CD4-positive, CD25-positive, alpha-beta regulatory T cell (primary cell): ENCODE data around the gene RBAK. TPM values are rescaled to one million over a fixed set of nuclear protein-coding genes. Genes with fewer than 3 reads are reported as not detected.
A peak's percentile ranks its signal among the peaks of the same experiment; 100 is the strongest.
"Not testable (repeated sequence)": the region's sequence is repeated elsewhere in the genome, so short reads cannot be mapped to it uniquely, and the experiment has no call there.

ENCODE experiments used
- ATAC-seq, 2 donors: fragments of 150-1000 bp; cut with Tn5 transposase; one replicate each; pipeline ENCODE4 v1.10.0; 2021; ENCODE audit warnings: low read depth in 2 of 2, moderate number of reproducible peaks in 2 of 2, moderate library complexity in 1 of 2
- DNase-seq, 3 donors: peaks; one replicate each; pipeline versions ENCODE4 v3.0.0 to v3.0.0-alpha.2; 2012 to 2022; ENCODE audit warnings: mixed read lengths in 1 of 3
- H3K27ac ChIP-seq: one replicate; pipeline ENCODE4 v1.7.0; 2013; ENCODE audit warnings: mild to moderate bottlenecking, low read length; ENCODE audit not compliant: insufficient read depth, poor library complexity, severe bottlenecking
- H3K27me3 ChIP-seq: one replicate; pipeline ENCODE4 v1.7.0; 2013; ENCODE audit warnings: low read length; ENCODE audit not compliant: control insufficient read depth, insufficient read depth
- H3K36me3 ChIP-seq: one replicate; pipeline ENCODE4 v1.7.0; 2013; ENCODE audit warnings: mild to moderate bottlenecking, low read length, moderate library complexity; ENCODE audit not compliant: control insufficient read depth, insufficient read depth
- H3K4me1 ChIP-seq: 2 replicates; pipeline ENCODE4 v1.7.0; 2013; ENCODE audit warnings: mild to moderate bottlenecking, low read length; ENCODE audit not compliant: insufficient read depth, control insufficient read depth, poor library complexity, severe bottlenecking
- H3K4me3 ChIP-seq: one replicate; pipeline ENCODE4 v1.7.0; 2013; ENCODE audit warnings: low read depth, mild to moderate bottlenecking, low read length, moderate library complexity
- H3K9me3 ChIP-seq, 2 experiments: 1 replicate in 1 of 2; 2 replicates in 1 of 2; pipeline ENCODE4 v1.7.0; 2013; ENCODE audit warnings: low read length in 2 of 2, mild to moderate bottlenecking in 1 of 2, moderate library complexity in 1 of 2; ENCODE audit not compliant: control insufficient read depth in 2 of 2
- H3K27ac Mint-ChIP-seq, 3 donors: one replicate each; pipeline ENCODE4 v1.8.0; 2020 to 2022; ENCODE audit warnings: mild to moderate bottlenecking in 3 of 3, mixed read lengths in 3 of 3, moderate library complexity in 2 of 3
- H3K27me3 Mint-ChIP-seq: one replicate; pipeline ENCODE4 v1.8.0; 2022; ENCODE audit warnings: mild to moderate bottlenecking, mixed read lengths
- H3K36me3 Mint-ChIP-seq: one replicate; pipeline ENCODE4 v1.8.0; 2020; ENCODE audit warnings: mixed read lengths
- H3K4me1 Mint-ChIP-seq, 4 donors: one replicate each; pipeline ENCODE4 v1.8.0; 2020 to 2022; ENCODE audit warnings: mixed read lengths in 4 of 4, mild to moderate bottlenecking in 1 of 4
- H3K4me3 Mint-ChIP-seq, 4 donors: one replicate each; pipeline ENCODE4 v1.8.0; 2020 to 2022; ENCODE audit warnings: mild to moderate bottlenecking in 4 of 4, mixed read lengths in 4 of 4, moderate library complexity in 3 of 4
- H3K9me3 Mint-ChIP-seq, 7 donors: one replicate each; pipeline ENCODE4 v1.8.0; 2020 to 2022; ENCODE audit warnings: mixed read lengths in 7 of 7, mild to moderate bottlenecking in 3 of 7, moderate library complexity in 2 of 7
- polyA plus RNA-seq, 4 donors: library from polyadenylated mRNA; unstranded; fragments of 300-500 nt; fragmentation: Illumina TruSeq; gene quantifications; one replicate each; pipeline ENCODE4 v1.2.3, GENCODE V29; 2021
- total RNA-seq: library from RNA; stranded (reverse); gene quantifications from one replicate; pipeline ENCODE4 v1.2.3, GENCODE V29; 2022

Gene RBAK
- total and polyA plus RNA-seq, 5 donors from 2014 or later = 3.2 to 16.4 (median 4.5) TPM

DNA sequence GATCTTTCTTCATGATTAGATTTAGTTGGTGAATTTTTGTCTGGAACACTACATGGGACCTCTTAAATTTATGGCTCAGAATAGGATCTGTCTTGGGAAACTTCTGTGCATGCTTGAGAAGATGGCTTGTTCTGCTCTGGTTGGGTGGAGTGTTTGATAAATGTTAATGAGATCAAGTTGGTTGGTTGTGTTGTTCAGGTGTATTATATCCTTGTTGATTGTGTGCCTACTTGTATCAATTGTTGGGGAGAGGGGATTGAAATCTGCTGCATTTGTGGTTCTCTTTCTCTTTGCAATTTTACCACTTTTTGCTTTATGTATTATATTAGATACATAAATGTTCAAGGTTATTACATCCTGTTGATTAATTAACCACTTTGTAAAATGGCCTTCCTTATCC is 6.1 kb downstream of the RBAK start:
- H3K27me3 Mint-ChIP-seq, H3K27ac Mint-ChIP-seq, ATAC-seq, DNase-seq, H3K27me3 ChIP-seq, H3K27ac ChIP-seq, H3K4me1 ChIP-seq: not testable (repeated sequence)
- Histone ChIP-seq H3K4me3 (peak overlapping the region; percentile 26), H3K36me3 (peaks cover 70% of the 10 kb centered on the region), H3K9me3 (peaks cover 28 to 45% of the 10 kb centered on the region in 2 experiments)
- peaks cover 4 to 48% (median 32%) of the 10 kb centered on the region in 4 donors for H3K4me1 Mint-ChIP-seq
- H3K36me3 Mint-ChIP-seq = peaks cover 72% of the 10 kb centered on the region
- peak overlapping the region in 2 of 4 donors; percentile 16 to 63 for H3K4me3 Mint-ChIP-seq
- peaks cover 4 to 47% (median 22%) of the 10 kb centered on the region in 7 donors for H3K9me3 Mint-ChIP-seq

DNA sequence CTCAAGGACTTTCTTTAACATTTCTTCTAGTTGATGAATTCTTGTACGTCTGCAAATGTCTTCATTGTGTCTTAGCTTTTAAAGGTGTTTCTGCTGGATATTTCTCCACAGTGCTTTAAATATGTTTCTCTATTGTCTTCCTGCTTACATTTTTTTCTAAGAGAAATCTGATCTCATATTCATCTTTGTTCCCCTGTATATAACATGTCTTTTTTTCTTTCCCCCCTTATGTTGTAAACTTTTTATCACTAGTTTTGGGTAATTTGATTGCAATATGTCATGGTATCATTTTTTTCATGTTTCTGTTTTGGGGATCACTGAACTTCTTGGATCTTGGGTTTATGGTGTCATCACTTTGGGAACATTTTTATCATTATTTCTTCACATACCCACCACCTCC is 7.5 kb downstream of the RBAK start:
- no peaks in the 10 kb centered on the region for H3K27me3 ChIP-seq
- ATAC-seq = no peak
- peak overlapping the region in 2 of 4 donors; percentile 10 to 41 for H3K4me3 Mint-ChIP-seq

DNA sequence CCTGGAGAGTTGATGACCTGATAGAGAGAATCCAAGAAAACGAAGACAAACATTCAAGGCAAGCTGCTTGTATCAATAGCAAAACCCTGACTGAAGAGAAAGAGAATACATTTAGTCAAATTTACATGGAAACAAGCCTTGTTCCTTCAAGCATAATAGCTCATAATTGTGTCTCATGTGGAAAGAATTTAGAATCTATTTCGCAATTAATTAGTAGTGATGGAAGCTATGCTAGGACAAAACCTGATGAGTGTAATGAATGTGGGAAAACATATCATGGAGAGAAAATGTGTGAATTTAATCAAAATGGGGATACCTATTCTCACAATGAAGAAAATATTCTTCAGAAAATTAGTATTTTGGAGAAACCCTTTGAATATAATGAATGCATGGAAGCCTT is 18.0 kb downstream of the RBAK start:
- Mint-ChIP-seq H3K9me3 (peaks cover 2 to 89% (median 56%) of the 10 kb centered on the region in 7 donors), H3K27me3 (no peaks in the 10 kb centered on the region), H3K27ac (no peak overlapping the region), H3K4me1 (peaks cover 0 to 1% (median 0%) of the 10 kb centered on the region in 4 donors), H3K36me3 (peaks cover 72% of the 10 kb centered on the region), H3K4me3 (peak overlapping the region in 1 of 4 donors; percentile 9)
- DNase-seq (no peak), ATAC-seq (no peak)
- Histone ChIP-seq H3K9me3 (peaks cover 88 to 100% of the 10 kb centered on the region in 2 experiments), H3K36me3 (peaks cover 63% of the 10 kb centered on the region), H3K4me1 (no peaks in the 10 kb centered on the region), H3K4me3 (peak overlapping the region; percentile 5), H3K27ac (no peak overlapping the region), H3K27me3 (no peaks in the 10 kb centered on the region)

More for the DNA sequence above, 7.5 kb downstream of the RBAK start:
- H3K4me3 ChIP-seq = no peak overlapping the region
- no peak for DNase-seq
- H3K36me3 Mint-ChIP-seq = peaks cover 85% of the 10 kb centered on the region
- H3K9me3 Mint-ChIP-seq = peaks cover 4 to 59% (median 26%) of the 10 kb centered on the region in 7 donors
- H3K36me3 ChIP-seq = peaks cover 84% of the 10 kb centered on the region
- no peaks in the 10 kb centered on the region for H3K27me3 Mint-ChIP-seq
- H3K4me1 ChIP-seq = no peaks in the 10 kb centered on the region
- H3K9me3 ChIP-seq = peaks cover 35 to 51% of the 10 kb centered on the region in 2 experiments
- H3K4me1 Mint-ChIP-seq = peaks cover 4 to 43% (median 26%) of the 10 kb centered on the region in 4 donors
- no peak overlapping the region for H3K27ac Mint-ChIP-seq
- no peak overlapping the region for H3K27ac ChIP-seq

DNA sequence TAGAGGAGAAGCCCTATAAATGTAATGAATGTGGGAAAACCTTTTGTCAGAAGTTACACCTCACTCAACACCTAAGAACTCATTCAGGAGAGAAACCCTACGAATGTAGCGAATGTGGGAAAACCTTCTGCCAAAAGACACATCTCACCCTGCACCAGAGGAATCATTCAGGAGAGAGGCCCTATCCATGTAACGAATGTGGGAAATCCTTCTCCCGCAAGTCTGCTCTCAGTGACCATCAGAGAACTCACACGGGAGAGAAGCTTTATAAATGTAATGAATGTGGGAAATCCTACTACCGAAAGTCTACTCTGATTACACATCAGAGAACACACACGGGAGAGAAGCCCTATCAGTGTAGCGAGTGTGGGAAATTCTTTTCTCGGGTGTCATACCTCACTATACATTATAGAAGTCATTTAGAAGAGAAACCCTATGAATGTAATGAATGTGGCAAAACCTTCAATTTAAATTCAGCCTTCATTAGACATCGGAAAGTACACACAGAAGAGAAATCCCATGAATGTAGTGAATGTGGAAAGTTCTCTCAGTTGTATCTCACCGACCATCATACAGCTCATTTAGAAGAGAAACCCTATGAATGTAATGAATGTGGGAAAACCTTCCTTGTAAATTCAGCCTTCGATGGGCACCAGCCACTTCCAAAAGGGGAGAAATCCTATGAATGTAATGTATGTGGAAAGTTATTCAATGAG is 18.9 kb downstream of the RBAK start:
- no peak overlapping the region for H3K27ac Mint-ChIP-seq
- H3K36me3 ChIP-seq = peaks cover 55% of the 10 kb centered on the region

DNA sequence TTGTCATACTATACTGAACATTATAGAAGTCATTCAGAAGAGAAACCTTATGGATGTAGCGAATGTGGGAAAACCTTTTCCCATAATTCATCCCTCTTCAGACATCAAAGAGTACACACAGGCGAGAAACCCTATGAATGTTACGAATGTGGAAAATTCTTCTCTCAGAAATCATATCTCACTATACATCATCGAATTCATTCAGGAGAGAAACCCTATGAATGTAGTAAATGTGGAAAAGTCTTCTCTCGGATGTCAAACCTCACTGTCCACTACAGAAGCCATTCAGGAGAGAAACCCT is 19.4 kb downstream of the RBAK start:
- ATAC-seq = no peak
- peaks cover 3 to 89% (median 49%) of the 10 kb centered on the region in 7 donors for H3K9me3 Mint-ChIP-seq
- no peaks in the 10 kb centered on the region for H3K27me3 Mint-ChIP-seq
- H3K4me1 Mint-ChIP-seq = peaks cover 0 to 6% (median 0%) of the 10 kb centered on the region in 4 donors
- H3K36me3 ChIP-seq = peaks cover 50% of the 10 kb centered on the region
- no peak overlapping the region for H3K4me3 Mint-ChIP-seq
- no peaks in the 10 kb centered on the region for H3K4me1 ChIP-seq
- H3K36me3 Mint-ChIP-seq = peaks cover 62% of the 10 kb centered on the region
- no peak overlapping the region for H3K27ac Mint-ChIP-seq
- no peak for DNase-seq
- H3K4me3 ChIP-seq = no peak overlapping the region
- no peaks in the 10 kb centered on the region for H3K27me3 ChIP-seq
- H3K27ac ChIP-seq = no peak overlapping the region
- H3K9me3 ChIP-seq = peaks cover 86 to 100% of the 10 kb centered on the region in 2 experiments

More for the DNA sequence above, 18.9 kb downstream of the RBAK start:
- no peak for ATAC-seq
- H3K36me3 Mint-ChIP-seq = peaks cover 67% of the 10 kb centered on the region
- H3K4me3 Mint-ChIP-seq = no peak overlapping the region
- peak in 1 of 3 donors; percentile 19 for DNase-seq
- H3K4me1 Mint-ChIP-seq = peaks cover 0 to 6% (median 0%) of the 10 kb centered on the region in 4 donors
- H3K9me3 ChIP-seq = peaks cover 89 to 100% of the 10 kb centered on the region in 2 experiments
- H3K4me1 ChIP-seq = no peaks in the 10 kb centered on the region
- H3K27me3 ChIP-seq = no peaks in the 10 kb centered on the region
- no peak overlapping the region for H3K4me3 ChIP-seq
- peaks cover 3 to 90% (median 54%) of the 10 kb centered on the region in 7 donors for H3K9me3 Mint-ChIP-seq
- no peaks in the 10 kb centered on the region for H3K27me3 Mint-ChIP-seq
- H3K27ac ChIP-seq = no peak overlapping the region

DNA sequence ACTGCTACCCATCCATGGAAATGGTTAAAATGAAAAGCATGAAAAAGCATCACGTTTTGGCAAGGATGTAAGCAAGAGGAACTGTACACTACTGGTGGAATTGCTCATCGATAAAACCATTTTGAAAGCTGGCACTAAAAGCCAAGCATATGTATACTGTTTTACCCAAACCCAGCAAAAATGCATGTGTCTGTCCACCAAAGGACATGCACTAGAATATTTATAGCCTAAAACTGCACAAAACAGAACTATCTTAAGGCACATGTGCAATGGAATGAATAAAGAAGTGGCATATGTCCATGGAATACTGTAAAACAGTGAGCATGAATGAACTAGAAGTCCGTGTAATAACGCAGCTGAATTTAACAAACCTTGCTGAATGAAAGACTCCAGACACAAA is 22.9 kb downstream of the RBAK start:
- ATAC-seq (no peak), DNase-seq (no peak)
- Histone ChIP-seq H3K4me3 (no peak overlapping the region), H3K27ac (no peak overlapping the region), H3K4me1 (peaks cover 9% of the 10 kb centered on the region), H3K36me3 (peaks cover 16% of the 10 kb centered on the region), H3K27me3 (no peaks in the 10 kb centered on the region), H3K9me3 (peaks cover 71 to 83% of the 10 kb centered on the region in 2 experiments)
- Mint-ChIP-seq H3K4me1 (peaks cover 5 to 17% (median 7%) of the 10 kb centered on the region in 4 donors), H3K36me3 (peaks cover 33% of the 10 kb centered on the region), H3K27me3 (peaks cover 6% of the 10 kb centered on the region), H3K4me3 (no peak overlapping the region), H3K27ac (no peak overlapping the region), H3K9me3 (peaks cover 0 to 82% (median 35%) of the 10 kb centered on the region in 7 donors)

DNA sequence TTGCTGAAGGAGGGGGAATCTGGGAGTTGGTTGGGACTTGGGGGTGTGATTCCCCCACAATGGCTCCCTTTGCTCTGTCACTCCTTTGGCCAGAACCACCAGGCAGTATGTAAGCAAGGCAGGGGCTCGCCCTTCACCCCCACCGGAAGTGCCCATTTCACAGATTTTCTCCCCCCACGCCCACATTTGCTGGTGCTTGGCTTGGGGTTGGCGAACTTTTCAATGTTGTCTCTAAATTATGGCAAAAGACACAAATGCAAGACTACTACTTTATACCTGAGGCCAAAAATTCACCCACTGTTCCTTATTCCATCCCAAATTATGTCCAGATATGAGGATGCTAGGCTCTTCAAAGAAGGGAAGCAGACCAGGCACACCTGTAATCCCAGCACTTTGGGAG is 24.5 kb downstream of the RBAK start:
- ATAC-seq (no peak), DNase-seq (no peak)
- Mint-ChIP-seq H3K4me1 (peaks cover 6 to 19% (median 7%) of the 10 kb centered on the region in 4 donors), H3K9me3 (peaks cover 0 to 66% (median 27%) of the 10 kb centered on the region in 7 donors), H3K27ac (no peak overlapping the region), H3K36me3 (peaks cover 18% of the 10 kb centered on the region), H3K4me3 (no peak overlapping the region), H3K27me3 (peaks cover 9% of the 10 kb centered on the region)
- H3K27me3 ChIP-seq = no peaks in the 10 kb centered on the region
- H3K9me3 ChIP-seq = peaks cover 54 to 66% of the 10 kb centered on the region in 2 experiments
- no peak overlapping the region for H3K27ac ChIP-seq
- no peak overlapping the region for H3K4me3 ChIP-seq
- peaks cover 4% of the 10 kb centered on the region for H3K36me3 ChIP-seq
- H3K4me1 ChIP-seq = peaks cover 9% of the 10 kb centered on the region
